Measurements from ENCODE around the gene SEC14L1. TPM values are rescaled to one million over a fixed set of nuclear protein-coding genes. Genes with fewer than 3 reads are reported as not detected.
"Not testable (repeated sequence)": the region's sequence is repeated elsewhere in the genome, so short reads cannot be mapped to it uniquely, and the experiment has no call there.

Gene SEC14L1
- total and polyA plus RNA-seq, 2 experiments from 2014 or later = 52.9 to 71.4 TPM

DNA sequence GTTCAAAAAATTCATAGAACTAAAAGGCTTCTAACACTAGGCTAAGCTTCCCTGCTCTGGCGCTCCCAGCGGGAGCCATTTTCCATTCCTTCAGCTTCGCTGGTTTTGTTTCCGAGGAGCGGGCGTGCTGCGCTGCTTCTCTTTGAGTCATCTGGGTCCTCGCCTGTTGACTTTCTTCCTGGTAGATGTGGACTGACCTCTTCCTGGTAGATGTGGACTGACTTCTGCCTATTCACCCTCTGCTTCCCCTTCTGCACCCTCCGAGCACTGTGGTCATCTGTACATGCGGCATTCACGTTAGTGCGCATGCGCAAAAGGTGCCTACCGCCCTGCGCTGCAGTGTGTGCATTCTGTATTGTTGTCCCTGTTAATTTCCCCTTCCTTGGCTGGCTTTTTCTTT is 40.8 kb upstream of the SEC14L1 start:
- no peak overlapping the region for H3K4me3 ChIP-seq
- H4K20me1 ChIP-seq (ENCODE audit: insufficient read depth, poor library complexity, severe bottlenecking) = no peaks in the 10 kb centered on the region
- no peaks in the 10 kb centered on the region for H3K79me2 ChIP-seq
- H3K36me3 ChIP-seq (replicated peaks; ENCODE audit: insufficient read depth, low read depth) = no peaks in the 10 kb centered on the region
- DNase-seq (ENCODE audit: low spot score) = no peak
- H3K9me3 ChIP-seq (ENCODE audit: low read depth) = no peaks in the 10 kb centered on the region
- H3K27me3 ChIP-seq = no peaks in the 10 kb centered on the region
- peaks cover 16% of the 10 kb centered on the region for H3K4me1 ChIP-seq (ENCODE audit: insufficient read depth)
- no peak overlapping the region for H2AFZ ChIP-seq
- H3K4me2 ChIP-seq = no peak overlapping the region
- 95% methylated on average over 15 of the region's 15 CpGs for WGBS (ENCODE audit: low lambda C conversion rate, missing lambda C conversion rate)
- no peak for TF ChIP-seq EZH2phosphoT487 (IDR thresholded peaks at IDR 0.05; ENCODE audit: low read depth, severe bottlenecking, unreplicated experiment)
- no peak for TF ChIP-seq EZH2 (IDR thresholded peaks at IDR 0.05; ENCODE audit: borderline replicate concordance)
- TF ChIP-seq, protein P1, sequence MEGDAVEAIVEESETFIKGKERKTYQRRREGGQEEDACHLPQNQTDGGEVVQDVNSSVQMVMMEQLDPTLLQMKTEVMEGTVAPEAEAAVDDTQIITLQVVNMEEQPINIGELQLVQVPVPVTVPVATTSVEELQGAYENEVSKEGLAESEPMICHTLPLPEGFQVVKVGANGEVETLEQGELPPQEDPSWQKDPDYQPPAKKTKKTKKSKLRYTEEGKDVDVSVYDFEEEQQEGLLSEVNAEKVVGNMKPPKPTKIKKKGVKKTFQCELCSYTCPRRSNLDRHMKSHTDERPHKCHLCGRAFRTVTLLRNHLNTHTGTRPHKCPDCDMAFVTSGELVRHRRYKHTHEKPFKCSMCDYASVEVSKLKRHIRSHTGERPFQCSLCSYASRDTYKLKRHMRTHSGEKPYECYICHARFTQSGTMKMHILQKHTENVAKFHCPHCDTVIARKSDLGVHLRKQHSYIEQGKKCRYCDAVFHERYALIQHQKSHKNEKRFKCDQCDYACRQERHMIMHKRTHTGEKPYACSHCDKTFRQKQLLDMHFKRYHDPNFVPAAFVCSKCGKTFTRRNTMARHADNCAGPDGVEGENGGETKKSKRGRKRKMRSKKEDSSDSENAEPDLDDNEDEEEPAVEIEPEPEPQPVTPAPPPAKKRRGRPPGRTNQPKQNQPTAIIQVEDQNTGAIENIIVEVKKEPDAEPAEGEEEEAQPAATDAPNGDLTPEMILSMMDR (IDR thresholded peaks at IDR 0.05; ENCODE audit: poor library complexity) = no peak
- no peak overlapping the region for H3K27ac ChIP-seq
- no peaks in the 10 kb centered on the region for H3K9me2 ChIP-seq (replicated peaks; ENCODE audit: insufficient read depth)

DNA sequence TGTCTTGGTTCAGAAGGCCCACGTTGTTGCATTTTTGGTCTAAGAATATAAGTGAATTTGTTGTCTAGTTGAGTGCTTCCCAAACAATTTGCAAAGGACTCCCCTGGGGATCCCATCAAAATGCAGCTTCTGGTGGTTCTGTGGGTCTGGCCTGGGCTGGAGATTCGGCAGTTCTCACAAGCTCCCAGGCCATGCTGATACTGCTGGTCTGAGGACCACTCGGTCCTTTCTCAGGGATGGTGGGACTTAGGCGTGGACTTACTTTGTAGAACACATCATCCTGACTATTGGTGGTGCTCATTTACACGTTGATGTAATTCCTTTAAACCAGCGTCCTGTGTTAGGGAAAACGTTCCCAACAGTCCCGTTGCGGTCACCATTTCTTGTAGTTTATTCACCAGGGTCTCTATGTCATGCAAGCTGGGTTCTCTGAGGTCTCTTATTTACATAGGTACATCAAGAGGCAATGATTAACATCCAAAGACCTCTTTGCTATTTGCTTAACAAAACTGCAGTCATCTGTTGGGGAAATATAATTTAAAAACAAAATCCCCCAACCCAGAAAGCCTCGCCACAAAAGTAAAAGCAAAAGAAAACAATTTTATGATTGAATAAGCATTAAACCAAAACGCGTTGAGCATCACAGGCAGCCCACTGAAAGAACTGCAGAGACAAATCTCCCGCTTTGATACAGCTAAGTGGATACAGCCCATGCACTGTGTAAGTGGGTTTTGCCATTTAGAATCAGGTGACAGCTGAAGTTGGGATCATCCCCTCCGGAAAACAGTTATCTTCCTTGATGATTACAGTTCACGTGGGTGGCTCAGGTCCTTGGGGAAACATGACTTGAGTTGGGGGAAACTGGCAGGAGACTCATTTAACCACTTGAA is 39.0 kb upstream of the SEC14L1 start:
- no peak for DNase-seq (ENCODE audit: low spot score)
- Histone ChIP-seq H4K20me1 (ENCODE audit: insufficient read depth, poor library complexity, severe bottlenecking) (no peaks in the 10 kb centered on the region), H3K27ac (peak overlapping the region; percentile 23), H3K9me2 (replicated peaks; ENCODE audit: insufficient read depth) (no peaks in the 10 kb centered on the region), H3K79me2 (no peaks in the 10 kb centered on the region), H3K9me3 (ENCODE audit: low read depth) (no peaks in the 10 kb centered on the region), H3K4me2 (peak overlapping the region; percentile 48), H3K4me3 (no peak overlapping the region), H3K36me3 (replicated peaks; ENCODE audit: insufficient read depth, low read depth) (no peaks in the 10 kb centered on the region), H3K27me3 (no peaks in the 10 kb centered on the region), H2AFZ (no peak overlapping the region), H3K4me1 (ENCODE audit: insufficient read depth) (peaks cover 15% of the 10 kb centered on the region)
- WGBS (ENCODE audit: low lambda C conversion rate, missing lambda C conversion rate) = 69% methylated on average over 15 of the region's 15 CpGs
- TF ChIP-seq EZH2phosphoT487 (IDR thresholded peaks at IDR 0.05; ENCODE audit: low read depth, severe bottlenecking, unreplicated experiment) (no peak), EZH2 (IDR thresholded peaks at IDR 0.05; ENCODE audit: borderline replicate concordance) (no peak)
- TF ChIP-seq, protein P1 (IDR thresholded peaks at IDR 0.05; ENCODE audit: poor library complexity) = no peak

DNA sequence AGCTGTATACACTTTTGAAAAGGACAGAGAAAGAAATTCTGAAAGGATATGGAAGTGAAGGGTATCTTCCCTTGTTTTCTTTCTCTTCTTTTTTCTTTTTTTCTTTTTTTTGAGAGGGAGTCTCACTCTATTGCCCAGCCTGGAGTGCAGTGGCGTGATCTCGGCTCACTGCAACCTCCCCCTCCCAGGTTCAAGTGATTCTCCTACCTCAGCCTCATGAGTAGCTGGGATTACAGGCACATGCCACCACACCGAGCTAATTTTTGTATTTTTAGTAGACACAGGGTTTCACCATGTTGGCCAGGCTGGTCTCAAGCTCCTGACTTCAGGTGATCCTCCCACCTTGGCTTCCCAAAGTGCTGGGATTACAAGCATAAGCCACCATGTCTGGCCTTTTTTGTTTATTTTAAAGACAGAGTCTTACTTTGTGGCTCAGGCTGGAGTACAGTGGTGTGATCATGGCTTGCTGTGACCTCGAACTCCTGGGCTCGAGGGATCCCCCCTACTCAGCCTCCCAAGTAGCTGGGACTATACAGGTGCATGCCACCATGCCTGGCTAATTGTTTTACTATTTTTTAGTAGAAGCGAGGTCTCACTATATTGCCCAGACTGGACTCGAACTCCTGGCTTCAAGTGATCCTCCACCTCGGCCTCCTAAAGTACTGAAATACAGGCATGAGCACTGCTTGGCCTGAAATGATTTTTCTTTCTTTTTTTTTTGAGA is 38.2 kb upstream of the SEC14L1 start:
- not testable (repeated sequence) for H3K4me2 ChIP-seq; H3K27ac ChIP-seq; H3K9me3 ChIP-seq (ENCODE audit: low read depth)

DNA sequence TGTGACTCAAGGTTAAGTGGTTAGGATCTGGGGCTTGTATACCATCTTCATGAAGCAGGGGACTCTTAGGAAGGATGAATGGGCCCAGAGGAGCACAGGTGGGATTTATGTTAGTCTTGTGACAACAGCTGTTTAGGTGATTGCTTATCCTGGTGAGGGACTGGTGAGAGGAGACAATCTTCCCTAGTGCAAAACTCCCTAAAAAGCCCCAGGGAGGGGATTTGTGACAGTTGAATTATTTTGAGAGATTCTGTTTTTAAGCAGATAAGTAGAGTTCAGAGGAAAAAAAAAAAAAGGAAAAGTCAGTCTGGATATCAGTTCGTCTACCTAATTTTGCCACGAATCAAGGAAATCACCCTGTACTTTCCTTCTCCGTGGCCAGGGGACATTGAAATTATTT is 35.1 kb upstream of the SEC14L1 start:
- Histone ChIP-seq H3K36me3 (replicated peaks; ENCODE audit: insufficient read depth, low read depth) (no peaks in the 10 kb centered on the region), H2AFZ (no peak overlapping the region), H3K79me2 (no peaks in the 10 kb centered on the region), H4K20me1 (ENCODE audit: insufficient read depth, poor library complexity, severe bottlenecking) (no peaks in the 10 kb centered on the region), H3K4me2 (no peak overlapping the region), H3K4me3 (no peak overlapping the region), H3K9me2 (replicated peaks; ENCODE audit: insufficient read depth) (no peaks in the 10 kb centered on the region), H3K27me3 (no peaks in the 10 kb centered on the region), H3K4me1 (ENCODE audit: insufficient read depth) (no peaks in the 10 kb centered on the region), H3K27ac (no peak overlapping the region), H3K9me3 (ENCODE audit: low read depth) (no peaks in the 10 kb centered on the region)
- WGBS (ENCODE audit: low lambda C conversion rate, missing lambda C conversion rate) = 94% methylated on average over 3 of the region's 3 CpGs
- no peak for DNase-seq (ENCODE audit: low spot score)
- no peak for TF ChIP-seq EZH2 (IDR thresholded peaks at IDR 0.05; ENCODE audit: borderline replicate concordance)
- no peak for TF ChIP-seq EZH2phosphoT487 (IDR thresholded peaks at IDR 0.05; ENCODE audit: low read depth, severe bottlenecking, unreplicated experiment)
- TF ChIP-seq, protein P1 (IDR thresholded peaks at IDR 0.05; ENCODE audit: poor library complexity) = no peak

More for the DNA sequence above, 38.2 kb upstream of the SEC14L1 start:
- H3K36me3 ChIP-seq (replicated peaks; ENCODE audit: insufficient read depth, low read depth); H4K20me1 ChIP-seq (ENCODE audit: insufficient read depth, poor library complexity, severe bottlenecking); H2AFZ ChIP-seq; H3K4me3 ChIP-seq; H3K4me1 ChIP-seq (ENCODE audit: insufficient read depth); H3K27me3 ChIP-seq; DNase-seq (ENCODE audit: low spot score); H3K79me2 ChIP-seq; H3K9me2 ChIP-seq (replicated peaks; ENCODE audit: insufficient read depth): not testable (repeated sequence)
- WGBS (ENCODE audit: low lambda C conversion rate, missing lambda C conversion rate) = 96% methylated on average over 8 of the region's 8 CpGs

Data from hepatocyte (in vitro differentiated cells).